Measurements from ENCODE around the gene BGN. TPM values are rescaled to one million over a fixed set of nuclear protein-coding genes. Genes with fewer than 3 reads are reported as not detected.

Gene BGN
- total and polyA plus RNA-seq, 2 donors (not counting 1 experiment from before 2014, with no cell fraction given) = not detected

- Histone ChIP-seq H3K9me3 (ENCODE audit: control extremely low read depth in 1 of 3, control insufficient read depth in 2 of 3, insufficient read depth in 1 of 3, low read length in 2 of 3) (no peaks in the 10 kb centered on the region), H3K36me3 (replicated peaks in 1 of 2; ENCODE audit: control extremely low read depth in 1 of 2, control insufficient read depth in 1 of 2, extremely low read depth in 1 of 2, insufficient read depth in 2 of 2, low read length in 1 of 2) (no peaks in the 10 kb centered on the region), H3K4me2 (replicated peaks; ENCODE audit: low read depth, low read length, poor library complexity, severe bottlenecking) (no peak within 1 kb of the TSS), H3K4me3 (ENCODE audit: control extremely low read depth in 1 of 5, extremely low read depth in 1 of 5, insufficient read depth in 1 of 5, low read depth in 2 of 5, low read length in 4 of 5) (no peak within 1 kb of the TSS), H3K79me2 (ENCODE audit: control insufficient read depth, insufficient read depth, low read length) (no peaks in the 10 kb centered on the region), H2AFZ (ENCODE audit: insufficient read depth, low read depth, low read length, poor library complexity, severe bottlenecking) (no peak within 1 kb of the TSS), H4K20me1 (ENCODE audit: control insufficient read depth, insufficient read depth, low read length, poor library complexity, severe bottlenecking) (no peaks in the 10 kb centered on the region), H3K9ac (ENCODE audit: low read length) (no peak within 1 kb of the TSS), H3K4me1 (ENCODE audit: control insufficient read depth in 2 of 2, insufficient read depth in 2 of 2, low read length in 2 of 2) (no peaks in the 10 kb centered on the region), H3K27ac (ENCODE audit: low read length in 2 of 2) (no peak within 1 kb of the TSS), H3K27me3 (replicated peaks in 1 of 4; ENCODE audit: control extremely low read depth in 1 of 4, control insufficient read depth in 3 of 4, insufficient read depth in 4 of 4, low read length in 3 of 4) (no peaks in the 10 kb centered on the region)
- ChIA-PET POLR2A (no interaction called here), CTCF (no interaction called here)
- ATAC-seq (ENCODE audit: low read depth) (no peak), DNase-seq (no peak)
- Mint-ChIP-seq H3K27me3 (no peaks in the 10 kb centered on the region), H3K4me3 (no peak within 1 kb of the TSS), H3K9me3 (ENCODE audit: insufficient read depth) (no peaks in the 10 kb centered on the region), H3K4me1 (no peaks in the 10 kb centered on the region), H3K27ac (no peak within 1 kb of the TSS)
- TF ChIP-seq CTCF (IDR thresholded peaks at IDR 0.05) = no peak
- no peak for TF ChIP-seq EZH2 (IDR thresholded peaks at IDR 0.05; ENCODE audit: borderline replicate concordance, insufficient read depth, low read depth, low read length, poor library complexity, severe bottlenecking)
- intact Hi-C loops (cut with micrococcal nuclease) = no loop called here
- WGBS (ENCODE audit: insufficient coverage) = 90% methylated on average over 21 of the region's 30 CpGs
These were observed 48.7 kb upstream of the BGN start, which contains the start of gene TREX2 for GRCh38 chrX:153445856-153446635. Gene TREX2, minus strand, starts transcription at chrX:153446056. Its CDS starts 626 bp downstream, at chrX:153445430.

- H3K9ac ChIP-seq (ENCODE audit: low read length) = no peak overlapping the region
- no peak overlapping the region for H3K27ac ChIP-seq (ENCODE audit: low read length in 2 of 2)
- no peaks in the 10 kb centered on the region for H3K27me3 ChIP-seq (replicated peaks in 1 of 4; ENCODE audit: control extremely low read depth in 1 of 4, control insufficient read depth in 3 of 4, insufficient read depth in 4 of 4, low read length in 3 of 4)
- intact Hi-C loops (cut with micrococcal nuclease) = no loop called here
- H4K20me1 ChIP-seq (ENCODE audit: control insufficient read depth, insufficient read depth, low read length, poor library complexity, severe bottlenecking) = no peaks in the 10 kb centered on the region
- no peaks in the 10 kb centered on the region for H3K36me3 ChIP-seq (replicated peaks in 1 of 2; ENCODE audit: control extremely low read depth in 1 of 2, control insufficient read depth in 1 of 2, extremely low read depth in 1 of 2, insufficient read depth in 2 of 2, low read length in 1 of 2)
- POLR2A ChIA-PET = no interaction called here
- Mint-ChIP-seq H3K4me3 (no peak overlapping the region), H3K27me3 (no peaks in the 10 kb centered on the region), H3K9me3 (ENCODE audit: insufficient read depth) (no peaks in the 10 kb centered on the region), H3K27ac (no peak overlapping the region), H3K4me1 (no peaks in the 10 kb centered on the region)
- H3K79me2 ChIP-seq (ENCODE audit: control insufficient read depth, insufficient read depth, low read length) = no peaks in the 10 kb centered on the region
- no peak overlapping the region for H3K4me3 ChIP-seq (ENCODE audit: control extremely low read depth in 1 of 5, extremely low read depth in 1 of 5, insufficient read depth in 1 of 5, low read depth in 2 of 5, low read length in 4 of 5)
- ATAC-seq (ENCODE audit: low read depth) (no peak), DNase-seq (no peak)
- H3K4me2 ChIP-seq (replicated peaks; ENCODE audit: low read depth, low read length, poor library complexity, severe bottlenecking) = no peak overlapping the region
- H3K9me3 ChIP-seq (ENCODE audit: control extremely low read depth in 1 of 3, control insufficient read depth in 2 of 3, insufficient read depth in 1 of 3, low read length in 2 of 3) = no peaks in the 10 kb centered on the region
- no peak overlapping the region for H2AFZ ChIP-seq (ENCODE audit: insufficient read depth, low read depth, low read length, poor library complexity, severe bottlenecking)
- TF ChIP-seq CTCF (IDR thresholded peaks at IDR 0.05) (no peak), EZH2 (IDR thresholded peaks at IDR 0.05; ENCODE audit: borderline replicate concordance, insufficient read depth, low read depth, low read length, poor library complexity, severe bottlenecking) (no peak)
- CTCF ChIA-PET = no interaction called here
- WGBS (ENCODE audit: insufficient coverage) = 75% methylated on average over 8 of the region's 10 CpGs
- no peaks in the 10 kb centered on the region for H3K4me1 ChIP-seq (ENCODE audit: control insufficient read depth in 2 of 2, insufficient read depth in 2 of 2, low read length in 2 of 2)
These were observed 48.2 kb upstream of the BGN start for GRCh38 chrX:153446636-153446936.
